Endometrium (tissue), 2 donors: ENCODE results near the gene GRM6.

Experiments
- FAIRE-seq: peaks from 2 replicates; lab custom pipeline; 2012; peaks lifted over from hg19 to GRCh38; lab: Jason Lieb, UNC
- donor health status: control.
- donor health status: control.

Gene GRM6

GRCh38 chr5:178994580-178995340 is at the start of gene GRM6:
TSS of gene GRM6 (minus strand) at chr5:178995320. CDS start at chr5:178994944, 376 bp downstream.
- FAIRE-seq = no peak

GRCh38 chr5:179044765-179045164 is 49.6 kb upstream of the GRM6 start:
- FAIRE-seq = no peak

- FAIRE-seq = no peak
These were observed 38.0 kb upstream of the GRM6 start for GRCh38 chr5:179033004-179033580.

GRCh38 chr5:179023528-179024189 is 28.5 kb upstream of the GRM6 start, which contains the start of gene ZNF879:
TSS of gene ZNF879 (plus strand) at chr5:179023804. CDS start at chr5:179025005, 1,201 bp downstream.
- FAIRE-seq = peak; percentile 92

GRCh38 chr5:179008667-179009066 is 13.5 kb upstream of the GRM6 start:
- FAIRE-seq = no peak

GRCh38 chr5:179006564-179006963 is 11.4 kb upstream of the GRM6 start:
- FAIRE-seq = no peak

- FAIRE-seq = no peak
These were observed 3.3 kb upstream of the GRM6 start for GRCh38 chr5:178998441-178998840.

- no peak for FAIRE-seq
These were observed 2.1 kb upstream of the GRM6 start for GRCh38 chr5:178997191-178997590.

- FAIRE-seq = no peak
These were observed 1.0 kb upstream of the GRM6 start for GRCh38 chr5:178996156-178996555.

GRCh38 chr5:178995341-178995690 is 196 bp upstream of the GRM6 start:
- FAIRE-seq = no peak

GRCh38 chr5:178993955-178994579 is 1.1 kb downstream of the GRM6 start:
- no peak for FAIRE-seq

- FAIRE-seq = no peak
These were observed 1.8 kb downstream of the GRM6 start for GRCh38 chr5:178993236-178993765.

- FAIRE-seq = no peak
These were observed 2.7 kb downstream of the GRM6 start for GRCh38 chr5:178992291-178992895.

- FAIRE-seq = no peak
These were observed 3.7 kb downstream of the GRM6 start for GRCh38 chr5:178991190-178992145.

- no peak for FAIRE-seq
These were observed 4.6 kb downstream of the GRM6 start for GRCh38 chr5:178990491-178990890.

GRCh38 chr5:178989311-178989710 is 5.8 kb downstream of the GRM6 start:
- FAIRE-seq = no peak

- no peak for FAIRE-seq
These were observed 6.5 kb downstream of the GRM6 start for GRCh38 chr5:178988436-178989220.

GRCh38 chr5:178986326-178986960 is 8.7 kb downstream of the GRM6 start:
- FAIRE-seq = no peak
